ENCODE results near the gene CSRP3. TPM values are rescaled to one million over a fixed set of nuclear protein-coding genes. Genes with fewer than 3 reads are reported as not detected.

CSRP3 gene
- total and polyA plus RNA-seq, 2 experiments from 2014 or later = not detected

DNA sequence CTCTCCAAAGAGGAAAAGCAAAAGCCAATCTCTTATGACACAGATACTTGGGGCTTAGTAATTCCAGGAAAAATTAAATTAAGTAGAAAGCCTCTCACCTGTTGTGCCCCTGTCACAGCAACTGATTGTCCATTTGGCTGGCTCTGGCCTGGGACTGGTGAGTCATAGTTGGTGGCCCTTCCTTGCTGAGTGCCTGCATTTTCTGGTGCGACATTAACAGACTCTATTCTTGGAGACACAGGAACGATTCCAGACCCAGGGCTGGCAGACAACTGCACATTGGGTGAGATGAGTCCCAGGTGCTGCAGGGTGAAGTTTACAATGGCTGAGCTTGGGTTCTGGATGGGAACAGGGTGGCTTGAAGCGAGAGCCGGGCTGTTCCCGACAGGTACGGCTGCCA lies 23.3 kb upstream of the CSRP3 start (continued):
- TF ChIP-seq, protein P1, sequence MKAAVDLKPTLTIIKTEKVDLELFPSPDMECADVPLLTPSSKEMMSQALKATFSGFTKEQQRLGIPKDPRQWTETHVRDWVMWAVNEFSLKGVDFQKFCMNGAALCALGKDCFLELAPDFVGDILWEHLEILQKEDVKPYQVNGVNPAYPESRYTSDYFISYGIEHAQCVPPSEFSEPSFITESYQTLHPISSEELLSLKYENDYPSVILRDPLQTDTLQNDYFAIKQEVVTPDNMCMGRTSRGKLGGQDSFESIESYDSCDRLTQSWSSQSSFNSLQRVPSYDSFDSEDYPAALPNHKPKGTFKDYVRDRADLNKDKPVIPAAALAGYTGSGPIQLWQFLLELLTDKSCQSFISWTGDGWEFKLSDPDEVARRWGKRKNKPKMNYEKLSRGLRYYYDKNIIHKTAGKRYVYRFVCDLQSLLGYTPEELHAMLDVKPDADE (IDR thresholded peaks at IDR 0.05) = no peak
- no peak for TF ChIP-seq NANOG (IDR thresholded peaks at IDR 0.05; ENCODE audit: borderline replicate concordance)
- TF ChIP-seq ZNF331 (CRISPR knock-in tag; IDR thresholded peaks at IDR 0.05; ENCODE audit: low read depth) = no peak
- TF ChIP-seq EZH2phosphoT487 (IDR thresholded peaks at IDR 0.05; ENCODE audit: unreplicated experiment) = no peak
- no peak for TF ChIP-seq POLR2AphosphoS5 (IDR thresholded peaks at IDR 0.05; ENCODE audit: low read depth)
- TF ChIP-seq, protein P2, sequence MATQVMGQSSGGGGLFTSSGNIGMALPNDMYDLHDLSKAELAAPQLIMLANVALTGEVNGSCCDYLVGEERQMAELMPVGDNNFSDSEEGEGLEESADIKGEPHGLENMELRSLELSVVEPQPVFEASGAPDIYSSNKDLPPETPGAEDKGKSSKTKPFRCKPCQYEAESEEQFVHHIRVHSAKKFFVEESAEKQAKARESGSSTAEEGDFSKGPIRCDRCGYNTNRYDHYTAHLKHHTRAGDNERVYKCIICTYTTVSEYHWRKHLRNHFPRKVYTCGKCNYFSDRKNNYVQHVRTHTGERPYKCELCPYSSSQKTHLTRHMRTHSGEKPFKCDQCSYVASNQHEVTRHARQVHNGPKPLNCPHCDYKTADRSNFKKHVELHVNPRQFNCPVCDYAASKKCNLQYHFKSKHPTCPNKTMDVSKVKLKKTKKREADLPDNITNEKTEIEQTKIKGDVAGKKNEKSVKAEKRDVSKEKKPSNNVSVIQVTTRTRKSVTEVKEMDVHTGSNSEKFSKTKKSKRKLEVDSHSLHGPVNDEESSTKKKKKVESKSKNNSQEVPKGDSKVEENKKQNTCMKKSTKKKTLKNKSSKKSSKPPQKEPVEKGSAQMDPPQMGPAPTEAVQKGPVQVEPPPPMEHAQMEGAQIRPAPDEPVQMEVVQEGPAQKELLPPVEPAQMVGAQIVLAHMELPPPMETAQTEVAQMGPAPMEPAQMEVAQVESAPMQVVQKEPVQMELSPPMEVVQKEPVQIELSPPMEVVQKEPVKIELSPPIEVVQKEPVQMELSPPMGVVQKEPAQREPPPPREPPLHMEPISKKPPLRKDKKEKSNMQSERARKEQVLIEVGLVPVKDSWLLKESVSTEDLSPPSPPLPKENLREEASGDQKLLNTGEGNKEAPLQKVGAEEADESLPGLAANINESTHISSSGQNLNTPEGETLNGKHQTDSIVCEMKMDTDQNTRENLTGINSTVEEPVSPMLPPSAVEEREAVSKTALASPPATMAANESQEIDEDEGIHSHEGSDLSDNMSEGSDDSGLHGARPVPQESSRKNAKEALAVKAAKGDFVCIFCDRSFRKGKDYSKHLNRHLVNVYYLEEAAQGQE (IDR thresholded peaks at IDR 0.05; ENCODE audit: unreplicated experiment) = no peak
- no peak for TF ChIP-seq ZNF114 (CRISPR knock-in tag; IDR thresholded peaks at IDR 0.05)

DNA sequence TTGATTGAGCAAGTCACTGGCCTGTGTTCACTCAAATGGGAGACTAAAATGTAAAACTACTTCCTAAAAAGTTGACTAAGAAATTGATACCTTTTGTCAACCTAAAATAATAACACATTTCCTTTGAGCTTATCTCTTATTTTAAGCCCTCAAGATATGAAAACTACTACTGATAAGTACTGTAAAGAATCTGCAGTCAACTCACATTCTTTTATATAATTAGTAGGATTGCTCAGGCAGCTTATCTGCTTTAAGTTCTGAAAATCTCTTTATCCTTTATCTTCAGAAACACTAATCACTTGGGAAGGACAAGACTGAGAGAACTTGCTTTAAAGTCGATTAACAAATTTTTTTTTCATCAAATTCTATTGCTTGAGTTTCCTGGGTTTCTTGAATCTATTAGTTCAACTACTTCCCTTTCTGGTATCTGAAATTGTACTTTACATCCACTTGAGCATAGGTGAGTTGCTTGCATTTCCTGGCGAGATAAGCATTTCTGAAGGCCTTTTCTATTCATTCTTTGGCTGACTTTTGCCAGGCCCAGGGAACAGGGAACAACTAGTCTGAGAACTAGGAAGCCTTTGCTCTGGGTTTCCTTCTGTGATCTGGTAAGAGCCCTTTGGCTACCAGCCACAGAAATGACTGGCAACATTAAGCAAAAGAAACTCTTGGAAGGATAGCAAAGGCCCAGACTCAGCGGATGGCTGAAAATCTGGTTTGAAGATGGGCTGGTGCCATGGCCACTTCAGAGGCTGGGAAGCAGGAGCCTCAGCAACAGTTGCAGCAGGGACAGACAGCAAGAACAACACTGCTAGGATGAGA lies 19.3 kb upstream of the CSRP3 start:
- H3K36me3 Mint-ChIP-seq (ENCODE audit: low read depth) = peaks cover 29% of the 10 kb centered on the region
- ATAC-seq = no peak
- Histone ChIP-seq H2AFZ (0 out of 2 replicates have a peak overlapping the region, but pooled peaks have one; percentile 5), H3K27ac (ENCODE audit: low read depth) (no peak overlapping the region), H4K20me1 (replicated peaks; ENCODE audit: insufficient read depth) (no peaks in the 10 kb centered on the region), H3K4me3 (no peak overlapping the region), H3K27me3 (ENCODE audit: insufficient read depth) (no peaks in the 10 kb centered on the region), H3K4me1 (ENCODE audit: insufficient read depth) (0 out of 2 replicates have a peak, but pooled peaks cover 3% of the 10 kb centered on the region), H3K79me2 (replicated peaks; ENCODE audit: insufficient read depth) (no peaks in the 10 kb centered on the region), H3K4me2 (no peak overlapping the region), H3K36me3 (ENCODE audit: insufficient read depth) (peaks cover 8% of the 10 kb centered on the region; the same call in 1 of the 2 replicates), H3K9me2 (ENCODE audit: insufficient read depth) (no peaks in the 10 kb centered on the region), H3F3A (replicated peaks; ENCODE audit: low read depth) (no peaks in the 10 kb centered on the region)
- DNase-seq (ENCODE audit: low spot score) = no peak
- no peak overlapping the region for H3K4me3 Mint-ChIP-seq
- TF ChIP-seq STAT1 (IDR thresholded peaks at IDR 0.05; ENCODE audit: unreplicated experiment) = no peak
- no peaks in the 10 kb centered on the region for H3K27me3 Mint-ChIP-seq (ENCODE audit: insufficient read depth, low read depth, poor library complexity)
- peak overlapping the region; percentile 55; the same call in 1 of the 2 replicates for H3K27ac Mint-ChIP-seq
- peaks cover 6% of the 10 kb centered on the region; the same call in 2 of the 3 replicates for H3K4me1 Mint-ChIP-seq
- no peaks in the 10 kb centered on the region for H3K9me3 Mint-ChIP-seq
